Motor neuron (in vitro differentiated cells): Measurements from ENCODE around the gene HOXD10. TPM values are rescaled to one million over a fixed set of nuclear protein-coding genes. Genes with fewer than 3 reads are reported as not detected.
A peak's percentile ranks its signal among the peaks of the same experiment; 100 is the strongest.

Experiments used
- ATAC-seq, 8 experiments: fragments of 200-7000 bp; cut with Tn5 transposase; replicated peaks in 6 of 8; 2 replicates each; pipeline ENCODE4 v1.8.0; 2021; ENCODE audit warnings: mild to moderate bottlenecking in 8 of 8, moderate library complexity in 8 of 8
- H3K27ac ChIP-seq, 2 donors: fragments of 250-450 bp; sonication (Bioruptor Pico); 2 replicates each; pipeline ENCODE4 v1.9.0; 2021; ENCODE audit warnings: antibody characterized with exemption in 2 of 2, mild to moderate bottlenecking in 2 of 2, moderate library complexity in 1 of 2
- H3K4me1 ChIP-seq, 2 donors: fragments of 250-450 bp; sonication (Bioruptor Pico); replicated peaks in 1 of 2; 2 replicates each; pipeline ENCODE4 v1.6.1; 2021; ENCODE audit warnings: antibody characterized with exemption in 2 of 2, mild to moderate bottlenecking in 2 of 2, moderate library complexity in 1 of 2
- H3K4me3 ChIP-seq, 5 donors: fragments of 250-450 bp; sonication (Bioruptor Pico); 2 replicates each; pipeline ENCODE4 v1.9.0; 2021; ENCODE audit warnings: antibody characterized with exemption in 5 of 5, mild to moderate bottlenecking in 5 of 5, moderate library complexity in 4 of 5
- WGBS, 10 experiments: fragments of 450-650 bp; shearing (Covaris generic); methylation state at CpG; one replicate each; pipeline ENCODE4 v1.0.0; 2022; 5-methylcytosine and 5-hydroxymethylcytosine counted together
- in situ Hi-C, 9 experiments: fragments of 400-800 bp; cut with MboI; loops; one replicate each; pipeline ENCODE4 v1.15.0; 2021; ENCODE audit warnings: low sequenced_read_pairs in 9 of 9, low pct_unique_long_range_greater_than_20kb in 2 of 9; ENCODE audit not compliant: unreplicated experiment in 9 of 9
- total RNA-seq, 8 experiments: library from RNA; unstranded; fragments of 300-600 nt; gene quantifications; 2 replicates each; pipeline versions ENCODE4 v1.2.3 to v1.2.4, GENCODE V29; 2022

The HOXD10 gene
- total RNA-seq, 8 experiments from 2014 or later, result 0.11 to 22.3 (median 0.61) TPM; not detected in 2

DNA sequence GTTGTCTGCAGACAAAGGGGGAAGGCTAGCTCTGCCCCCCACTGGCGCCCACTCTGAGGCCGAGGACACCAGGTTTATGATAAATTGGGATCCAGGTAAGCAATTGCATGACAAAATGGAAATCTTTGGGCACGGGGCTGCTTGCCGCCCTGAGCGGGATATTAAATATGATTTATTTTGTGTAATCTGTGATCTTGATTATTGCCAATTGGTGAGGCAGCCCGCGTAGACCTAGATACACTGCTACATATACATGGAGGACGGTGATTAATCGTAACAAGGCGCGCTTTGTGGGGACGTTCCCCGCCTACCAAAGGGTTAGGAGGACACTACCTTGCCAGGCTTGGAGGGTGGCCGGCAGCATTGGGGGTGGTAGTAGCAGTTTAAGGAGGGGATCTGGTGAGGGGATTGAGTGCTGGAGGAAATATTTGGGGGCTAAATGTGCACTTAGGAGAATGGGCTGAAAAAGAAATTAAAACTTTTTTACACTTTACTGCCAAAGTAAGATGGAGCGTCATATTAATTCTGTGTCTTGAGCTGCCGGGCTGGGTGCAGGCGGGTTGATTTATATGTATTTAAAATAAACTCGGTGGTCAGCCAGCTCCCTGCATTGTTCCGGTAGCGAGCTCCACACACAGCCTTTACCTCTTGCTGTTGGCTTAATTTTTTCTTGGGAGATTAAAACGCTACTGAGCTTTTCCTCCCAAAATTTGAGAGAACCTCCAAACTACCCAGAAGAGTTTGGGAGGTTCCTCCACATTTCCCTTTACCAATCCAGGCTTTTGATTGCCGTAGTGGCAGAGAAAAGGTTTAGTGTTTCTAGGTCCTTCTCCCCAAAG, 44.6 kb downstream of the HOXD10 start:
- peak overlapping the region; percentile 89 to 94 for H3K27ac ChIP-seq
- in situ Hi-C loops, result no loop called here
- peak overlapping the region; percentile 13 to 42 (median 40) for H3K4me3 ChIP-seq
- ATAC-seq, result no peak
- peaks cover 32 to 93% of the 10 kb centered on the region in 2 donors for H3K4me1 ChIP-seq
- 2 to 92% (median 15%) methylated on average over 1 to 10 of the region's 22 CpGs for WGBS, 10 experiments

DNA sequence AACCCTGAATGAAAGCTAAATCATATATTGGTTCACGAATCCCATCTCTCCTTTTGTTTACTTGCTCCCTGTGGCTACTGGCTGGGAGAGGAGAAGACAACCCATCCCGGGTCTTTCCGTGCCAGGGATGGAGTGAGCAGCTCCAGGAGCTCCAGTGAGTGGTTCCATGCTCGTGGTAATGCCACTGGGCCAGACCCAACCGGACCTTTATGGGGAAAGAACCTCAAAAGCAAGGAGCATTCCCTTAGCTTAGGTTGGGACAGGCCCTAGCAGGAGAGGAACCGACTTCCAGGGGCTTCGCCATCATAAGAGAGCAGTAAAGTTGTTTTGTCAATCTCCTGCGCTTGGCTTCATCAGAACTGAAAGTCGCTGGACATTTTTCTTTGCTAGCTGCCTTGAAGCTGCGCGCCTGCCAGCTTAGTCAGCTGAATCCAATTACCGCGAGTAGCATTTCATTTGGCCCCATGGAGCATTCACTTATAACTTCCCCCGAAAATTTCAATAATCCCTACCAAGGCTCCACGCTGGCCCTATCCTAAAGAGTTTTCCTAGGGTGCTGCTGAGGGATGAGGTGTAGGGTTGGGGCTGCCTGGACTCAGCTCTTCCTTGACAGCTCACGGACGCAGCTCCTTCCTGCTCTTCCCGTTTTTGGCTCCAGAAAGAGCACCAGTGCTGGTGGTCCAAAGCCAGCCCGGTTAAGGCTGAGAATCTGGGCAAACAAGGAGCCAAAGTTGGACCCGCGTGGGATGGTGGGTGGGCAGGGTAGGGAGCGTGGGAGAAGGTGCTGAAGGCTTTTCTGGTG, 45.4 kb downstream of the HOXD10 start:
- 0 to 60% (median 8%) methylated on average over 1 to 12 of the region's 22 CpGs; no CpG with 5 or more reads in 2 of the 10 experiments for WGBS, 10 experiments
- Histone ChIP-seq H3K4me3 (peak overlapping the region; percentile 13 to 42 (median 40)), H3K4me1 (peaks cover 33 to 92% of the 10 kb centered on the region in 2 donors), H3K27ac (peak overlapping the region; percentile 85 to 94)
- in situ Hi-C loops, result no loop called here
- ATAC-seq, result peak in 2 of 8 experiments; percentile 21 to 48

DNA sequence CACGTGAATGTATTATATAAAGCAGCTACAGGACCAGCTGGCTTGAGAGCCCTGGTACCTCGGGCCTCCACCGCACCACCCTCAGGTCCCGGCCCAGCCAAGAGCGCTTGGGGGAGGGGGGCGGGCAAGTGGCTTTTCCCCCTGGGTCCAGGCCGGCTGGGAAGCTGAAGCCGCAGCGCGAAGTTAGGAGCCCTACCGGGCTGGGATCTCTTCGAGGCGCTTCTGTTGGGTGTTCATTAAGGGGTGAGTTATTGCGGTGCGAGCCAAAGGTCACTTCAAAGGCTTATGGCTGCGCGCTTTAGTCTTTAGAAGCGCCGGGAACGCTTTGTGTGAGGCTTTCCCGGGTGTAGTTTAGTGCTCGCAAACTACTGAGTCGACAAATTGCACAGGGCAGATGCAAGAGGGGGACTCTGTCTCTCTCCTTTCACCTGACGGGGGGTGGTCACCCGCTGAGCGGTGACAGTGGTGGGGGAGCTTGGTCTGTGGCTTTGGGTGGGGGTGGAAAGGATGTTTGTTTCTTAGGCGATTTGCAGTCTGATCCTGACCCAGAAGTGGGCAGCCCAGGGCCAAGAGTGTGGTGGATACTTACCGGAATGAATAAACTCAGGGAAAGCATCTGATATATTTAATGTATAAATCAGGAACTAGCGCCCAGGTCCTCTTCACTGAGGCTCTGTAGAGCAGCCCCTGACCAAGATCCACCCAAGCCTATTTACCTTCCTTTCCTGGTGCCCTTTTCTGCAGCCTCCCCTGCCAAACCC, 46.5 kb downstream of the HOXD10 start:
- H3K27ac ChIP-seq, result peak overlapping the region; percentile 85 to 94
- 0 to 100% (median 54%) methylated on average over 3 to 11 of the region's 29 CpGs; no CpG with 5 or more reads in 4 of the 10 experiments for WGBS, 10 experiments
- in situ Hi-C loops, result no loop called here
- peaks cover 34 to 83% of the 10 kb centered on the region in 2 donors for H3K4me1 ChIP-seq
- peak overlapping the region; percentile 13 to 42 (median 40) for H3K4me3 ChIP-seq
- peak in 5 of 8 experiments; percentile 14 to 47 (median 38) for ATAC-seq

DNA sequence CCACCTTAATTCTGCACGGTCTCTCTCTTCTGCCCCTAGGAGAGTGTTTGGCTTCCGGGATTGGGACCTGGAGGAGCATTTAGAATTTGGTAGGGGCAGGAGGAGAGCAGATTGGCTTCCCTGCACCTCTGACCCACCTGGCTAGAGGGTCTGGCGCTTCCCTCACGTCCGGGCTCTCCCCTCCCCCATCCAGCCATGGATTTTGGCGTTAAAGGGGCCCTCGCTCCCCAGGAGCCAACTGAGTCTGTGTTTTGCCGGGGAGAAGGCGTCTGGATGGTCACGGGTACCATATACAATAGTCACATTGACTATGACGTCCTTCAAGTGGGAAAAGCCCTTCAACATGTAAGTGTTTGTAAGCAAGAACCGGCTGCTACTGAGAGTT, 47.1 kb downstream of the HOXD10 start:
- Histone ChIP-seq H3K27ac (peak overlapping the region; percentile 85 to 94), H3K4me1 (peaks cover 34 to 78% of the 10 kb centered on the region in 2 donors), H3K4me3 (peak overlapping the region; percentile 13 to 42 (median 40))
- in situ Hi-C loops, result no loop called here
- 0 to 100% (median 57%) methylated on average over 1 to 4 of the region's 12 CpGs; no CpG with 5 or more reads in 6 of the 10 experiments for WGBS, 10 experiments
- ATAC-seq, result no peak

DNA sequence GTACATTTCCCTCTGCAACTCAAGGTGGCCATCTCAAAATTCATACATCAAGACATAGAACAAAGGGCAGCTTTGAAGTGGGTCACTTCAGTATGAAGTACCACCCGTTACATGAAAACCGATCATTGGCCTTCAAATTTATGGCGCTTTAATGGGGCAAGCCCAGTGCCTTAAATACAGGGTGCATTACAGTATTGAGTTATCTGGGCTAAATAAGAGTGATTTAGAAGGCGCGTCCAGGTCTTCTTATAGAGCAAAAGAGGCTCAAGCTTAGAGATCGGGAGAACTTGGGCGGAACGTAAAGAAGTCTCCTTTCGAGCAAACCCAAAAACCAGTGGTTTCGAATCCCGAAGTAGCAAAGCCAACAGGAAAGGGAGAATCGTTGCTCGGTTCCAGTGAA, 47.6 kb downstream of the HOXD10 start:
- Histone ChIP-seq H3K27ac (peak overlapping the region; percentile 85 to 94), H3K4me3 (peak overlapping the region; percentile 22 to 42 (median 40)), H3K4me1 (peaks cover 38 to 78% of the 10 kb centered on the region in 2 donors)
- in situ Hi-C loops, result no loop called here
- ATAC-seq, result no peak
- 0 to 100% (median 13%) methylated on average over 2 to 13 of the region's 13 CpGs for WGBS, 10 experiments

DNA sequence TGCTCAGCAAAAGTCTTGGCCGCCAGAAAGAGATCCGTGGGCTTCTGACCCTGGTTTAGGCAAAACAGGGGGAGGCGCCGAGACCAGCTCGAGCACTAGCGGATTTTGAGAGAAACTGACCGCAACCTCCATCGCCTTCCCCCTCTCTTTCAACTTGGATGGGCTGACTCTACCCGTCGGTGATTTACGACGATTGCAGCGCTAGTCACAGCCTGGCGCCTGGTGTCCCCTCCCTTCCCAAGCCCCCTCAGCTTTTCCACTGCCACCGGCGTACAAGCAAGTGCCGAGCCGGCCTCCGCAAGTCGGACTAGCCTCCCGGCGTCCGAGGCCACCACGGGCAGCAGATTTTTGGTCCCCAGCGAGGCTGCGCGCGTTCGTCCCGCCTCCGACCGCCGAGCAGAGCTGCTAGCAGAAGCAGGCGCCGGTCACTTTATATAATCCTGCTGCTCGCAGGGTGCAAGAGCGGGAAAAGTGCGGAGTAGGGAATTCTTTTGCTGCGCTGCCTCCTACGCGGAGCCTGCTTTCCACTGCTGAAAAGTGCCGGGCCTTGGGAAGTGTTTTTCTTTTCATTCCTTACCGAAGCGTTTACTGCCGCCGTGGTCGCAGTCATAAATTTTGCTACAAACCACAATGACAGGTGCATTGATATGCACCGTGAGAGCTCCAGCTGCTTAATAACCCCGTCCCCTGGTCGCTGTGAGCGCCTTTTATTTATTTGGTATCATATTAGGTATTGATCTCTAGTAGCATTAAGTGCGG, 48.2 kb downstream of the HOXD10 start:
- in situ Hi-C loops, result no loop called here
- 0 to 100% (median 7%) methylated on average over 1 to 22 of the region's 52 CpGs; no CpG with 5 or more reads in 1 of the 10 experiments for WGBS, 10 experiments
- peak in 5 of 8 experiments; percentile 23 to 50 (median 39) for ATAC-seq
- H3K27ac ChIP-seq, result peak overlapping the region; percentile 85
- H3K4me3 ChIP-seq, result peak overlapping the region; percentile 22 to 42 (median 40)
- peaks cover 38 to 76% of the 10 kb centered on the region in 2 donors for H3K4me1 ChIP-seq

DNA sequence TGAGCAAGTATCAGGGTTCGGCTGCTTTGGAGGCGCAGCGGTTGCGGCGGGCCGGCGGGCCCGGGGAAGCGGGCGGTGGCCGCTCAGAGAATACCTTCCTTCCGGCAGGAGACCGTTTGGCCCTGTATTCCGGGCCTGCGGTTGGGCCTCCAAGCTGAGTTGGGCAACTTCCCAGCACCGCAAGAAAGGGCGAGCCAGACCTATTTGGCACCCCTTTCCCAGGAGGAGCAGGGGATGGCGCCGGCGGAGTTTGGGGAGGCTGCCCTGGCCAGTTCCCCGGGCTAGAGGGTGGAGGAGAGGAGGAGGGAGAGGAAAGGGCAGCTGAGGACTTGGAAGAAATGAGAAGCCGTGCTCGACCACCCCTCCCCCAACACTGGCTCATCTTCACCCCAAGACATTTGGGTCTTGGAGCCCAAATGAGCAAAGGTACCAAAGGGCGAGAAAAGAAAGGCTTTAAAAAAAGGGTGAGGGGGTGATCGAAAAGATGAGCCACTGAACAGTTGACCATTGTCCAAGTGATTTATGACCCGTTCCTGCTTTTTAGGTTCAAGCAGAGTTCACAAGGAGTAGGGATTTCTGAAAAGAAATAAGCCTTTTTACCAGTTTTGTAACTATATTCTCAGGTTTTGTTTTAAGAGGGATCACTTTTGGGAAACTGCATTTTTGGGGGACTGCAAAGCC, 48.9 kb downstream of the HOXD10 start:
- Histone ChIP-seq H3K4me1 (peaks cover 41 to 74% of the 10 kb centered on the region in 2 donors), H3K4me3 (peak overlapping the region; percentile 22 to 42 (median 40)), H3K27ac (peak overlapping the region; percentile 85)
- in situ Hi-C loops, result no loop called here
- 0 to 96% (median 1%) methylated on average over 2 to 18 of the region's 26 CpGs; no CpG with 5 or more reads in 2 of the 10 experiments for WGBS, 10 experiments
- ATAC-seq, result peak in 5 of 8 experiments; percentile 2 to 20 (median 8)

DNA sequence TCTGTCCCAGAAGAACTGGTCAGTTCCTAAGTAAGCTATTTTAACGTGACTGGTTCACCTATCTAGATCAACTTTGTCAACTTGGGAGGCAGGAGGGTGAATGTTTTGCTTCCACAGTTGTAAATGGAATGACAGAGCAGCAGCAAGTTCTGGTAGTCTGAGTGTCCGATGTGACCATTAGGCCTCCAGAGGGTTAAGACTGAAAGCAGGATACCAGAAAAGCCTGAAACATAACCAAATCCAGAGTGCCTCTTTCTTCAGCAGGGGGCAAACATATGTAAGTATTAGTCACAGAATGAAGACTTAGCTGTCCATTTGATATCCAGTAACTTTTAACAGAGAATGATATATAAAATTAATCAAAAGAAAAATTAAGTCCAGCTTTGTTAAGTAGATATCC, 49.7 kb downstream of the HOXD10 start:
- WGBS, 10 experiments, result 0 to 81% (median 20%) methylated on average over 1 to 2 of the region's 2 CpGs; no CpG with 5 or more reads in 3 of the 10 experiments
- H3K4me3 ChIP-seq, result no peak overlapping the region
- peaks cover 49 to 74% of the 10 kb centered on the region in 2 donors for H3K4me1 ChIP-seq
- H3K27ac ChIP-seq, result no peak overlapping the region
- ATAC-seq, result no peak
- in situ Hi-C loops, result no loop called here

DNA sequence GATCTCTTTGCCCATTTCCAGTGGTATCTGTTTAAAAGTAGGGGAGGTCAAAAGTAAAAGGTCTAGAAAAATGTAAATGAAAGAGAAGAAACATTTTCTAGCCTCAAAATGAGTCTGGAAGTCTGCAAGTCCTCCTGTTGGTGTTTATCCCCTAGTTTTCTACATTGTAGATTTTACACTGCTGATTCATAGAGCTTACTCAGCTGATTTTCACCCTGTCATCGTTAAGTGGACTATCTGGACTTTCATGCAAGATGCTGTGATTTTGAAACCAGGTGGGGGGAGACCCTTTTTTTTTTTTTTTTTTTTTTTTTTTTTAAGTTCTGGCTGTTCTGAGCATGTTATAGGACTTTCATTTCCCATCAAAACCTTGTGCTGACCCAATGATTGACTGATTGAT, 50.8 kb downstream of the HOXD10 start:
- Histone ChIP-seq H3K4me3 (no peak overlapping the region), H3K4me1 (peaks cover 56 to 74% of the 10 kb centered on the region in 2 donors), H3K27ac (no peak overlapping the region)
- WGBS, 10 experiments, result 22 to 80% (median 44%) methylated on average over 1 of the region's 1 CpG; no CpG with 5 or more reads in 3 of the 10 experiments
- ATAC-seq, result no peak
- in situ Hi-C loops, result no loop called here

DNA sequence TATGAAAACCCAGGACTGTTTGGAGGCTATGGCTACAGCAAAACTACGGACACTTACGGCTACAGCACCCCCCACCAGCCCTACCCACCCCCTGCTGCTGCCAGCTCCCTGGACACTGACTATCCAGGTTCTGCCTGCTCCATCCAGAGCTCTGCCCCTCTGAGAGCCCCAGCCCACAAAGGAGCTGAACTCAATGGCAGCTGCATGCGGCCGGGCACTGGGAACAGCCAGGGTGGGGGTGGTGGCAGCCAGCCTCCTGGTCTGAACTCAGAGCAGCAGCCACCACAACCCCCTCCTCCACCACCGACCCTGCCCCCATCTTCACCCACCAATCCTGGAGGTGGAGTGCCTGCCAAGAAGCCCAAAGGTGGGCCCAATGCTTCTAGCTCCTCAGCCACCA, 52.6 kb downstream of the HOXD10 start:
- 80% methylated on average over 1 of the region's 5 CpGs; no CpG with 5 or more reads in 9 of the 10 experiments for whole genome bisulfite sequencing, 10 experiments

More for the DNA sequence above, 52.6 kb downstream of the HOXD10 start:
- H3K4me3 ChIP-seq, result no peak overlapping the region
- in situ Hi-C loops, result no loop called here
- H3K4me1 ChIP-seq, result peaks cover 46 to 72% of the 10 kb centered on the region in 2 donors
- H3K27ac ChIP-seq, result no peak overlapping the region
- ATAC-seq, result peak in 3 of 8 experiments; percentile 8 to 14 (median 14)
